Superior temporal gyrus (tissue), 1 donor: ENCODE measurements around the gene C21orf58.

Experiments
- DNase-seq: peaks from one replicate; pipeline ENCODE4 v3.0.0-alpha.2; 2016; ENCODE audit errors: extremely low spot score

The C21orf58 gene

GRCh38 chr21:46255166-46255565, 68.5 kb downstream of the C21orf58 start:
- DNase-seq: no peak

DNA sequence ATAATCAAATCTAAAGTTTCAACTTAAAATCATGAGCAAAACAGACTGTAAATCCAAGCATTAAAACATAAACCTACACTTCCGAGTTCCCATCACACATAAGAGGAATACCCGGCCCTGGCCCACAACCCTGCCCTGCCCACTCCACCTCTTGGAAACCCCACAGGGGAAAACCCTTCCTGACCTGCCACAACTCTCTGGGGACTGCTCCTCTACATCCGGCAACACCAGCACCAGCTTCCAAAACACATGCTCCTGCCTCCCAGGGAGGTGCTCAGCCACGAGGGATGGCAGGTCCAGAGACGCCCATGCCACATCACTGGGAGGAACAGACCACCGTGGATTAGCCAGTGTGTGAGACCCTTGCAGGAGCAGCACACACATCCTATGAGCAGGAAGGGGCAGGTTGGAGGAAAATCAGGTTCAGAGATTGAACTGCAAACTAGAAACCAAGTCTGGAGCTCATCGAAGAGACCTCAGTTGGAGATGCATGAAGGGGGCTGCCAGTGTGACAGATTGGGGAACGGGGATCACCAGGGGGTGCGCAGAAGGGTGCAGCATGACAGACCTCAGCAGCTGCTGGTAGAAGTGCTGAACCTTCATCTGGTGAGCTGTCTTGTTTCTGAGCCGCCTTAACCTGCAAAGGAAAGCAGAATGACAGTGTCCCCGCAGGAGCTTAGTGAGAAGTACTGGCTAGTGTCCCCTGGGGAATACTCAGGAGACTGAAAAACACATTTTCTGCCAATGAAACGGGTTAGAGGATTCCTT, 69.3 kb downstream of the C21orf58 start:
- DNase-seq: no peak

DNA sequence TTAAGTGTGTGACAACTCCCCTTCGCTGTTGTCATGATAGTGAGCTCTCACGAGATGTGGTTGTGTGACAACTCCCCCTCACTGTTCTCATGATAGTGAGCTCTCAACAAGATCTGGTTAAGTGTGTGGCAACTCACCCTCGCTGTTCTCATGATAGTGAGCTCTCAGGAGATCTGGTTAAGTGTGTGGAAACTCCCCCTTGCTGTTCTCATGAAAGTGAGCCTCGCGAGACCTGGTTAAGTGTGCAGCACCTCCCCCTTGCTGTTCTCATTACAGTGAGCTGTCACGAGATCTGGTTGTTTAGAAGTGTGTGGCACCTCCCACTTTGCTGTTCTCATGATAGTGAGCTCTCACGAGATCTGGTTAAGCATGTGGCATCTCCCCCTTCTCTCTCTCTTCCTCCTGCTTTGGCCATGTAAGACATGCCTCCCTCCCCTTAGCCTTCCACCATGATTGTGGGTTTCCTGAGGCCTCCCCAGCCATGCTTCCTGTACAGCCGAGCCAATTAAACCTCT, 70.0 kb downstream of the C21orf58 start:
- DNase-seq: no peak

DNA sequence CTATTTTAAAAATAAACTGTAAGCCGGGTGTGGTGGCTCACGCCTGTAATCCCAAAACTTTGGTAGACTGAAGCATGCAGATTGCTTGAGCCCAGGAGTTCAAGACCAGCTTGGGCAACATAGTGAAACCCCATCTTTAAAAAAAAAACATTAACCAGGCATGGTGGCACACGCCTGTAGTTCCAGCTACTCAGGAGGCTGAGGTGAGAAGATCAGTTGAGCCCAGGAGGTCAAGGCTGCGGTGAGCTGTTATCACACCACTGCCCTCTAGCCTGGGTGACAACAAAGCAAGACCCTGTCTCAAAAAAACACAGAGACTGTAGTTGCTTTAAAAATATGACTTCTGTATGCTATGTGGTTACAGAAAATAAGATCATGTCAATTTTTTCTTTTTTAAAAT, 70.8 kb downstream of the C21orf58 start:
- DNase-seq: no peak
